Measurements from ENCODE around the gene HMMR. TPM values are rescaled to one million over a fixed set of nuclear protein-coding genes. Genes with fewer than 3 reads are reported as not detected.
A peak's percentile ranks its signal among the peaks of the same experiment; 100 is the strongest.

Gene HMMR
- total RNA-seq, 8 experiments from 2014 or later, result 0.86 to 37.5 (median 3.4) TPM

DNA sequence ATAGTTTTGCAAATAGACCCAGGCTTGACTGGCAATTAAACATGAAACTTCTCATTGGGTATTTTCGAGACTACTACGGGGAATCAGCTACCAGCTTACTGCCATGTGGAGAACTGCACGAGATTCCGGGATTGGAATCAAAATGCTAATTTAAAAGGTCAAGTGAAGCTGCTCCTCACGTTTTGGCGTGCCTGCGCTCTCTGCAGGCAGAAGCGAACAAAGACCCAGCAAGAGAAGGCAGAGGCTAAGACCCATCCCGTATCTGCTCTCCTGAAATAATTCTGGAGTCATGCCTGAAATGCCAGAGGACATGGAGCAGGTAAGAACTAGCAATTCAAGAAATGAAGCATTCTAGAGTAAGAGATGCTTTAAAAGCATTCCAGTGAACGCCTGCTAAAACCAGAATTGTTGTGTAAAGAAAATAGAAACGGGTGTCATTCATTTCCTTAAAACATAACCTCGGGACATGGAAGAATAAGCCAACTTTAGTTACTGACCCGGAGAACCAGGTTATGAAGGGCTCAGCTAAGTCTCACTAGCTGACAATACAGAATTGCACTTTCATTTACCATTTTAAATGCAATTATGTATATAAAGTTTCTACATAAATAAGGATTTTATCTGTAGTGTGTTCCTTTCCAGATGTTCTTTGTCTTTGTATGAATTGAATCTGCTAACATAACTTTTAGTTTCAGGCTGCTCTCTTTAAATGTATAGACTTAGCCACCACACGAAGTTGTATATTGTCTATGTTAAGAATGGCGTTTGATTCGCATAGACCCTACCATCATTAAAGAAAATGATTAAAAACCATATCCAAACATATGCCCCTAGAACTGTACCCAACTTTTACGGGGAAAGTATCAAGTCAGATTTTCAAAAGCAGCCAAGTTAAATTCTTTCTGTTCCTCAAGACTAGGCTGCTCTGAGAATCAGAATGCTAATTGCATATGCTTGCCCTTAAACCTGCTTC lies 43.0 kb downstream of the HMMR start:
- in situ Hi-C loops (cut with MboI; ENCODE audit: low pct_unique_long_range_greater_than_20kb in 2 of 9, low sequenced_read_pairs in 9 of 9, unreplicated experiment in 9 of 9), result no loop called here
- H3K4me3 ChIP-seq, result peak overlapping the region; percentile 71 to 91 (median 89)
- peak; percentile 6 to 55 (median 22) for ATAC-seq (replicated peaks in 6 of 8)
- H3K4me1 ChIP-seq (replicated peaks in 1 of 2), result peaks cover 4 to 15% of the 10 kb centered on the region in 2 donors
- peak overlapping the region; percentile 48 to 96 for H3K27ac ChIP-seq
- 0 to 5% (median 0%) methylated on average over 3 to 16 of the region's 17 CpGs for WGBS, 10 experiments

- Histone ChIP-seq H3K4me3 (peak overlapping the region; percentile 71 to 91 (median 89)), H3K4me1 (replicated peaks in 1 of 2) (peaks cover 4 to 15% of the 10 kb centered on the region in 2 donors), H3K27ac (peak overlapping the region; percentile 48 to 96)
- 0 to 10% (median 1%) methylated on average over 4 to 23 of the region's 27 CpGs for WGBS, 10 experiments
- peak in 2 of 8 experiments; percentile 0 for ATAC-seq (replicated peaks in 6 of 8)
- in situ Hi-C loops (cut with MboI; ENCODE audit: low pct_unique_long_range_greater_than_20kb in 2 of 9, low sequenced_read_pairs in 9 of 9, unreplicated experiment in 9 of 9), result no loop called here
Observed at GRCh38 chr5:163504079-163504931, 43.9 kb downstream of the HMMR start.

DNA sequence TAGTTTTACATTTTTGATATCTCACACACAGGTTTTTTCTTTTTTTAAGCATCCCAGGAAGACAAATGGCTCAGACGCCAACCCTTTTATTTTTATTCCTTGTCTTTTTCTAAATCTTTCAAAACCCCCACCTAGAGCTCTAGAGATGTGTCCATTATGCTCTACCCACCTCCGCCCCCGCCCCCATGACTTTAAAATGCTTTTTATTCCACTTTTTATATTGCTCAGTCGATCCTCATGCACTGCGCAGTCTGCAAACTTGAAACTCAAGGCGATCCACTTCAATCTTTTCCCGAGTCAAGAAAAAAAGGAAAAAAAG lies 44.6 kb downstream of the HMMR start:
- peak; percentile 2 to 9 (median 4) for ATAC-seq (replicated peaks in 6 of 8)
- H3K4me3 ChIP-seq, result peak overlapping the region; percentile 71 to 91 (median 89)
- peaks cover 4 to 15% of the 10 kb centered on the region in 2 donors for H3K4me1 ChIP-seq (replicated peaks in 1 of 2)
- WGBS, 10 experiments, result 0 to 2% (median 0%) methylated on average over 2 to 6 of the region's 7 CpGs; no CpG with 5 or more reads in 1 of the 10 experiments
- H3K27ac ChIP-seq, result peak overlapping the region; percentile 48 to 96
- in situ Hi-C loops (cut with MboI; ENCODE audit: low pct_unique_long_range_greater_than_20kb in 2 of 9, low sequenced_read_pairs in 9 of 9, unreplicated experiment in 9 of 9), result no loop called here

DNA sequence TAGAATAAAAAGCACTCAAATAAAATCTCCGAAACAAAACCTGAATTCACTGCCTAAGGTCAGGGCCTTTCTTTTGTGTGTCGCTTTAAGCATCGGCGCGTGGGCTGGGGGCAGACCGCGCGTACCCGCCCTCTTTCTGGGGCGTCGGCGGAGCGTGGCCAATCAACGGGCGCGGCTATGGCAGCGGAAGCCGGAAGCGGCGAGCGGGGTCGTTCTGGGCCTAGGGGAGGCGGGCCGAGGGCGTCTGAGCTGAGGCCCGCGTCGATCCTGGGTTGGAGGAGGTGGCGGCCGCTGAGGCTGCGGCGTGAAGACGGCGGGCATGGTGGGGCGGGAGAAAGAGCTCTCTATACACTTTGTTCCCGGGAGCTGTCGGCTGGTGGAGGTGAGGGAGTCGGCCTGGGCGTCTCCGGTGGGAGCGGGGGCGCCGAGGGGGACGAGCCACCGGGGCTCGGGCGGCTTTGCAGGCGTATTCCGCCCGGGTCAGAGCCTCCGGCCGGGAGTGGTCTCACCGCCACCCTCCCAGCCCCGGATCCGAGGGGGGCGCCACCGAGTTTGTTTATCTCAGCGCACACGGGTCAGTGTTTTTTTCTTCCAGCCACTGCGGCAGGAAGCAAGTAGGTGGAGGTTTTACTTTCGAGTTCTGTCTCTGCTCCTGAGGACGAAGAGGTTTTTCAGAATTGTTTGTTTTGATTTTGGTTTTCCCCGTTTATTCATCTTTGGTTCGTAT lies 45.1 kb downstream of the HMMR start, which contains the start of gene MAT2B:
Gene MAT2B, plus strand, starts transcription at position 252 of the 727 bp plus-strand sequence. Its CDS starts 68 bp downstream, at position 320.
- 0 to 2% (median 0%) methylated on average over 1 to 18 of the region's 64 CpGs; no CpG with 5 or more reads in 2 of the 10 experiments for WGBS, 10 experiments
- peaks cover 4 to 15% of the 10 kb centered on the region in 2 donors for H3K4me1 ChIP-seq (replicated peaks in 1 of 2)
- peak; percentile 79 to 97 (median 96) for ATAC-seq (replicated peaks in 6 of 8)
- H3K4me3 ChIP-seq, result peak within 1 kb of the TSS; percentile 71 to 91 (median 89)
- H3K27ac ChIP-seq, result peak within 1 kb of the TSS; percentile 84 to 96
- in situ Hi-C loops (cut with MboI; ENCODE audit: low pct_unique_long_range_greater_than_20kb in 2 of 9, low sequenced_read_pairs in 9 of 9, unreplicated experiment in 9 of 9), result no loop called here

GRCh38 chr5:163506095-163506457 lies 45.6 kb downstream of the HMMR start:
- Histone ChIP-seq H3K27ac (peak overlapping the region in 1 of 2 donors; percentile 96), H3K4me1 (replicated peaks in 1 of 2) (peaks cover 4 to 15% of the 10 kb centered on the region in 2 donors), H3K4me3 (peak overlapping the region; percentile 71 to 91 (median 89))
- peak in 2 of 8 experiments; percentile 1 for ATAC-seq (replicated peaks in 6 of 8)
- WGBS, 10 experiments, result 0 to 20% (median 0%) methylated on average over 1 to 9 of the region's 9 CpGs
- in situ Hi-C loops (cut with MboI; ENCODE audit: low pct_unique_long_range_greater_than_20kb in 2 of 9, low sequenced_read_pairs in 9 of 9, unreplicated experiment in 9 of 9), result no loop called here

DNA sequence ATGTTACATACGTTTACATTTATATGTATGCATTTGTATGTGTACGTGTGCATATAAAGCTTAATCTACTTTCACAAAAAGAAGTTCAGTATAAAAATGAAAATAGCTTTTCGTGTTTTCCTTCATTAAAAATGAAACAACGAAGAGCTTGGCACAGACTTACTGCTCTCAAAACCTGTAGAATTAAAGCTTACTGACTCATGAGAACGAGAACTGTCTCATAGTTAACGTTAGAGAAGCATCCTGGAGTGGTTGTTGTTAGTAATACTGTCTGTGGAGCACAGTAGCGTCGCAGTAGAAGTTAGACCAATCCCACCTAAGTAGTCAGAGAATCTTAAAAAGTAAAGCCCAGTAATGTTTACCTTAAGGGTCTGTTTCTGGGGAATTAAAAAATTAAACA lies 46.3 kb downstream of the HMMR start:
- ATAC-seq (replicated peaks in 6 of 8), result no peak
- Histone ChIP-seq H3K4me3 (peak overlapping the region; percentile 71 to 91 (median 89)), H3K27ac (no peak overlapping the region), H3K4me1 (replicated peaks in 1 of 2) (peaks cover 4 to 15% of the 10 kb centered on the region in 2 donors)
- in situ Hi-C loops (cut with MboI; ENCODE audit: low pct_unique_long_range_greater_than_20kb in 2 of 9, low sequenced_read_pairs in 9 of 9, unreplicated experiment in 9 of 9), result no loop called here
- 0 to 49% (median 39%) methylated on average over 3 to 8 of the region's 8 CpGs for WGBS, 10 experiments

- Histone ChIP-seq H3K4me1 (replicated peaks in 1 of 2) (peaks cover 0 to 10% of the 10 kb centered on the region in 2 donors), H3K4me3 (no peak overlapping the region), H3K27ac (no peak overlapping the region)
- in situ Hi-C loops (cut with MboI; ENCODE audit: low pct_unique_long_range_greater_than_20kb in 2 of 9, low sequenced_read_pairs in 9 of 9, unreplicated experiment in 9 of 9), result no loop called here
- 6 to 94% (median 65%) methylated on average over 3 to 5 of the region's 5 CpGs; no CpG with 5 or more reads in 1 of the 10 experiments for WGBS, 10 experiments
- ATAC-seq (replicated peaks in 6 of 8), result no peak
Observed at GRCh38 chr5:163508753-163509152, 48.3 kb downstream of the HMMR start.

DNA sequence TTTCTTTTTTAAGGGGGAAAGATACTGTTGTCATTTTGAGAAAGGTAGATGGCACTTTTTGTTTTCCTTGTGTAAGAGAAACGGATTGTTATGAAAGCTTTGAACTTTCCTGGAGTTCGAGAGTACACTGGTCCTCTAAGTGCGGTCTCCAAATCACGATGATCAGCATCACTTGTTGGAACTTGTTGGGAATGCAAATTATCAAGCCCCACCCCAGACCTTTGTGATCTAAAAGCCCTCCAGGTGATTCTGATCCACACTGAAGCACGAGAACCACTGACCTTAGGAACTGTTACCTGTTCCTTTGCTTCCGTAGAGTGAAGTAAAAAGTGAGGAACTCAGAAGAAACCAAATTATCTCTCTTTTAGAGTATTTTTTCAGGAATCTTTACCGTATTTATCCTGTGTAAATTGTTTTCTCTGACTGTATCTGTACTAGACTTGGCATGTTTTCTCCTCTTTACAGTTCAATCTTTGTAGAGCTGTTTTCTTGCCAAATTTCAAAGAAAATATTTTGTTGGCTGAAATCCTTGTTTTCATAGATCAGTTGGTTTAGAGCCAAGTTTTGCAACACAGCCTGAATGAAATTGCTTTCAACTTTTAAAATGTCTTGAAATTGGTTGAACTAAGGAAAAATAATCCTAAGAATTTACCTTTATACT lies 49.0 kb downstream of the HMMR start:
- Histone ChIP-seq H3K4me1 (replicated peaks in 1 of 2) (peaks cover 0 to 10% of the 10 kb centered on the region in 2 donors), H3K27ac (no peak overlapping the region), H3K4me3 (no peak overlapping the region)
- ATAC-seq (replicated peaks in 6 of 8), result peak in 2 of 8 experiments; percentile 4 to 7
- in situ Hi-C loops (cut with MboI; ENCODE audit: low pct_unique_long_range_greater_than_20kb in 2 of 9, low sequenced_read_pairs in 9 of 9, unreplicated experiment in 9 of 9), result no loop called here
- WGBS, 10 experiments, result 10 to 100% (median 76%) methylated on average over 1 to 7 of the region's 7 CpGs; no CpG with 5 or more reads in 1 of the 10 experiments

- ATAC-seq (replicated peaks in 6 of 8), result no peak
- peaks cover 0 to under 1% of the 10 kb centered on the region in 2 donors for H3K4me1 ChIP-seq (replicated peaks in 1 of 2)
- H3K4me3 ChIP-seq, result no peak overlapping the region
- 90 to 100% (median 100%) methylated on average over 1 to 4 of the region's 5 CpGs for WGBS, 10 experiments
- no peak overlapping the region for H3K27ac ChIP-seq
- in situ Hi-C loops (cut with MboI; ENCODE audit: low pct_unique_long_range_greater_than_20kb in 2 of 9, low sequenced_read_pairs in 9 of 9, unreplicated experiment in 9 of 9), result no loop called here
Observed at GRCh38 chr5:163512526-163512925, 52.1 kb downstream of the HMMR start.

GRCh38 chr5:163525096-163525495 lies 64.7 kb downstream of the HMMR start:
- ATAC-seq (replicated peaks in 6 of 8), result no peak
- no peak overlapping the region for H3K27ac ChIP-seq
- H3K4me1 ChIP-seq (replicated peaks in 1 of 2), result no peaks in the 10 kb centered on the region
- in situ Hi-C loops (cut with MboI; ENCODE audit: low pct_unique_long_range_greater_than_20kb in 2 of 9, low sequenced_read_pairs in 9 of 9, unreplicated experiment in 9 of 9), result no loop called here
- H3K4me3 ChIP-seq, result no peak overlapping the region
- 57 to 89% (median 80%) methylated on average over 1 of the region's 1 CpG; no CpG with 5 or more reads in 4 of the 10 experiments for WGBS, 10 experiments

DNA sequence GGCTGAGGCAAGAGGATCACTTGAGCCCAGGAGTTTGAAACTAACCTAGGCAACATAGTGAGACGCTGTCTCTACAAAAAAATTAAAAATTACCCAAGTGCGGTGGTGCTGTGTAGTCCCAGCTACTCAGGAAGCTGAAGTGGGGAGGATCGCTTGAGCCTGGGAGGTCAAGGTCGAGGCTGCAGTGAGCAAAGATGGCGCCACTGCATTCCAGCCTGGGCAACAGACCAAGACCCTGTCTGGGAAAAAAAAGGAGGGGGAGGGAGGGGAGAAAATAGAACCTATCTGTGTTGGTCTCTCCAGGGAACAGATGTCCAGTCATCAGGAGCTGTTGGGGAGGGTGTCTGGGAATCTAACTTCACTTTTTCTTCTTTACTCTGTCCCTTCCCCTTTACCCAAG lies 69.3 kb downstream of the HMMR start:
- no peak for ATAC-seq (replicated peaks in 6 of 8)
- Histone ChIP-seq H3K27ac (no peak overlapping the region), H3K4me1 (replicated peaks in 1 of 2) (peaks cover 14 to 17% of the 10 kb centered on the region in 2 donors), H3K4me3 (no peak overlapping the region)
- 53 to 100% (median 90%) methylated on average over 1 to 5 of the region's 5 CpGs; no CpG with 5 or more reads in 6 of the 10 experiments for WGBS, 10 experiments
- in situ Hi-C loops (cut with MboI; ENCODE audit: low pct_unique_long_range_greater_than_20kb in 2 of 9, low sequenced_read_pairs in 9 of 9, unreplicated experiment in 9 of 9), result no loop called here

- Histone ChIP-seq H3K27ac (no peak overlapping the region), H3K4me1 (replicated peaks in 1 of 2) (peaks cover 14 to 17% of the 10 kb centered on the region in 2 donors), H3K4me3 (no peak overlapping the region)
- WGBS, 10 experiments, result 26 to 100% (median 83%) methylated on average over 1 to 3 of the region's 3 CpGs; no CpG with 5 or more reads in 2 of the 10 experiments
- in situ Hi-C loops (cut with MboI; ENCODE audit: low pct_unique_long_range_greater_than_20kb in 2 of 9, low sequenced_read_pairs in 9 of 9, unreplicated experiment in 9 of 9), result no loop called here
- no peak for ATAC-seq (replicated peaks in 6 of 8)
Observed at GRCh38 chr5:163531272-163531671, 70.8 kb downstream of the HMMR start.

All from motor neuron (in vitro differentiated cells).